ENCODE data around the gene KRT8.

The KRT8 gene

GRCh38 chr12:52909331-52909730, 4.5 kb upstream of the KRT8 start:
- no peak for ATAC-seq
- TF ChIP-seq ESRRG (CRISPR knock-in tag; IDR thresholded peaks at IDR 0.05), result no peak
- TF ChIP-seq CREB5 (CRISPR knock-in tag; IDR thresholded peaks at IDR 0.05; ENCODE audit: low read depth), result no peak
- TF ChIP-seq ZC3H10 (CRISPR knock-in tag; IDR thresholded peaks at IDR 0.05), result no peak
- no peak for TF ChIP-seq ZNF565 (CRISPR knock-in tag; conservative IDR thresholded peaks at IDR 0.05; ENCODE audit: low read depth)
- no peak for TF ChIP-seq CSDC2 (CRISPR knock-in tag; IDR thresholded peaks at IDR 0.05)
- TF ChIP-seq RARB (CRISPR knock-in tag; IDR thresholded peaks at IDR 0.05), result no peak
- no peak for TF ChIP-seq ZFP3 (CRISPR knock-in tag; IDR thresholded peaks at IDR 0.05)
- no peak for TF ChIP-seq ZFP30 (CRISPR knock-in tag; IDR thresholded peaks at IDR 0.05)
- no peak for TF ChIP-seq PATZ1 (CRISPR knock-in tag; IDR thresholded peaks at IDR 0.05; ENCODE audit: borderline replicate concordance)
- TF ChIP-seq POU6F1 (CRISPR knock-in tag; IDR thresholded peaks at IDR 0.05; ENCODE audit: borderline replicate concordance, low read depth), result no peak
- TF ChIP-seq CSRNP3 (CRISPR knock-in tag; IDR thresholded peaks at IDR 0.05), result no peak
- no peak for TF ChIP-seq SNAI2 (CRISPR knock-in tag; IDR thresholded peaks at IDR 0.05)
- TF ChIP-seq ZNF8 (CRISPR knock-in tag; IDR thresholded peaks at IDR 0.05), result no peak
- TF ChIP-seq TSHZ2 (CRISPR knock-in tag; IDR thresholded peaks at IDR 0.05), result no peak

GRCh38 chr12:52907092-52907810, 2.4 kb upstream of the KRT8 start:
- TF ChIP-seq SNAI2 (CRISPR knock-in tag; IDR thresholded peaks at IDR 0.05), result no peak
- TF ChIP-seq OSR1 (CRISPR knock-in tag; IDR thresholded peaks at IDR 0.05), result no peak
- TF ChIP-seq ZNF70 (CRISPR knock-in tag; IDR thresholded peaks at IDR 0.05), result peak; percentile 16; the same call in 1 of the 2 replicates
- no peak for TF ChIP-seq CREB5 (CRISPR knock-in tag; IDR thresholded peaks at IDR 0.05; ENCODE audit: low read depth)
- 0 out of 2 replicates have a peak, but pooled peaks have one; percentile 27 for TF ChIP-seq CSDC2 (CRISPR knock-in tag; IDR thresholded peaks at IDR 0.05)
- no peak for TF ChIP-seq GLIS3 (CRISPR knock-in tag; IDR thresholded peaks at IDR 0.05)
- TF ChIP-seq ZC3H10 (CRISPR knock-in tag; IDR thresholded peaks at IDR 0.05), result no peak
- peak; percentile 34; the same call in 2 of the 3 replicates for ATAC-seq

GRCh38 chr12:52906191-52906601, 1.3 kb upstream of the KRT8 start:
- ATAC-seq, result no peak

More at GRCh38 chr12:52906191-52906601, 1.3 kb upstream of the KRT8 start:
- TF ChIP-seq OSR1 (CRISPR knock-in tag; IDR thresholded peaks at IDR 0.05) (no peak), TOX (CRISPR knock-in tag; IDR thresholded peaks at IDR 0.05; ENCODE audit: borderline replicate concordance) (no peak), RARB (CRISPR knock-in tag; IDR thresholded peaks at IDR 0.05) (no peak), GLIS3 (CRISPR knock-in tag; IDR thresholded peaks at IDR 0.05) (no peak), ZFP30 (CRISPR knock-in tag; IDR thresholded peaks at IDR 0.05) (no peak), ZC3H10 (CRISPR knock-in tag; IDR thresholded peaks at IDR 0.05) (no peak), TSHZ2 (CRISPR knock-in tag; IDR thresholded peaks at IDR 0.05) (no peak), PPARA (CRISPR knock-in tag; IDR thresholded peaks at IDR 0.05; ENCODE audit: borderline replicate concordance) (no peak), ZNF8 (CRISPR knock-in tag; IDR thresholded peaks at IDR 0.05) (no peak), CSDC2 (CRISPR knock-in tag; IDR thresholded peaks at IDR 0.05) (no peak), BACH2 (CRISPR knock-in tag; IDR thresholded peaks at IDR 0.05; ENCODE audit: borderline replicate concordance) (no peak), TCF4 (CRISPR knock-in tag; IDR thresholded peaks at IDR 0.05; ENCODE audit: borderline replicate concordance) (no peak), SNAI2 (CRISPR knock-in tag; IDR thresholded peaks at IDR 0.05) (no peak), ARNTL (CRISPR knock-in tag; IDR thresholded peaks at IDR 0.05; ENCODE audit: borderline replicate concordance, low read depth) (no peak)
